GM12872 (cell line): Measurements from ENCODE around the gene DMD.

ENCODE experiments used
- CTCF ChIP-seq: IDR thresholded peaks from 3 replicates; pipeline ENCODE4 v1.5.1; 2011; ENCODE audit warnings: low read depth, mild to moderate bottlenecking, low read length, moderate library complexity; ENCODE audit not compliant: insufficient read depth

Gene DMD

GRCh38 chrX:31845003-31845402 is 1366.3 kb downstream of the DMD start:
- no peak for TF ChIP-seq CTCF

DNA sequence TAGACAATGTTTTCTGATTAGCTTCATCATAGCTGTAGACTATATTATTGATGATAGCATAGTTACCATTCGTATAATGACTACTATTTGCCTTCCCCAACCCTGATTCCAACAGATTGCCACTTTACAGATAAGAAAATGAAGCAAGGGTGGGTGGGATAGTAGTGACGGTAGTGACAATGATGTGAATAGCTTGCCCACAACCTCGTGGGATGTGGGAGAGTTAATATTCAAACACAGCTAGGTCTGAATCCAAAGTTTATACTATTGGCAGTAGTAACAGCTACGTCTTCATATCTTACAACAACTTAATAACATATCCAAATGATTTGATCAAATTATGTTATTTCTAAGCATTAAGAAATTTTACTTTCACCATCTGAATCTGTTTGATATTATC is 1372.7 kb downstream of the DMD start:
- TF ChIP-seq CTCF = no peak

GRCh38 chrX:31837445-31838049 is 1373.8 kb downstream of the DMD start:
- TF ChIP-seq CTCF = no peak

- no peak for TF ChIP-seq CTCF
Observed at GRCh38 chrX:31836479-31836878, 1374.9 kb downstream of the DMD start.

GRCh38 chrX:31832263-31832662 is 1379.1 kb downstream of the DMD start:
- TF ChIP-seq CTCF = no peak

- TF ChIP-seq CTCF = no peak
Observed at GRCh38 chrX:31820430-31821210, 1390.7 kb downstream of the DMD start.

GRCh38 chrX:31819455-31819854 is 1391.9 kb downstream of the DMD start:
- no peak for TF ChIP-seq CTCF
